Epithelial cell of proximal tubule (primary cell): Measurements from ENCODE around the gene ASAP2. TPM values are rescaled to one million over a fixed set of nuclear protein-coding genes. Genes with fewer than 3 reads are reported as not detected.

Experiments used
- DNase-seq: peaks from one replicate; pipeline ENCODE4 v3.0.0-alpha.2; 2011; ENCODE audit warnings: low read depth
- H3K4me3 ChIP-seq: 2 replicates; pipeline ENCODE4 v1.5.1; 2011; ENCODE audit warnings: low read depth, mild to moderate bottlenecking, low read length
- CTCF ChIP-seq: conservative IDR thresholded peaks from 2 replicates; pipeline ENCODE4 v1.5.1; 2012; ENCODE audit warnings: low read depth, mild to moderate bottlenecking, low read length
- total RNA-seq: library from RNA; depleted of rRNA; stranded (reverse); fragments of >200 nt; gene quantifications from 2 replicates; pipeline ENCODE4 v1.2.3, GENCODE V29; 2015

The ASAP2 gene
- total RNA-seq, 1 donor from 2014 or later: 33.0 TPM

- no peak for TF ChIP-seq CTCF
- DNase-seq: no peak
- H3K4me3 ChIP-seq: no peak overlapping the region
These were observed 166.4 kb downstream of the ASAP2 start for GRCh38 chr2:9373047-9373446.

- TF ChIP-seq CTCF: no peak
These were observed 166.9 kb downstream of the ASAP2 start for GRCh38 chr2:9373476-9373875.

GRCh38 chr2:9374071-9374730 lies 167.6 kb downstream of the ASAP2 start:
- TF ChIP-seq CTCF: no peak
- DNase-seq: no peak
- H3K4me3 ChIP-seq: no peak overlapping the region

More at GRCh38 chr2:9373476-9373875, 166.9 kb downstream of the ASAP2 start:
- DNase-seq: no peak
- H3K4me3 ChIP-seq: no peak overlapping the region

- DNase-seq: no peak
- no peak overlapping the region for H3K4me3 ChIP-seq
- no peak for TF ChIP-seq CTCF
These were observed 169.3 kb downstream of the ASAP2 start for GRCh38 chr2:9375857-9376428.

- H3K4me3 ChIP-seq: no peak overlapping the region
- TF ChIP-seq CTCF: no peak
- no peak for DNase-seq
These were observed 171.0 kb downstream of the ASAP2 start for GRCh38 chr2:9377461-9378097.

- no peak for TF ChIP-seq CTCF
- H3K4me3 ChIP-seq: peak overlapping the region; percentile 34
- no peak for DNase-seq
These were observed 172.1 kb downstream of the ASAP2 start for GRCh38 chr2:9378433-9379390.
